Vagina (tissue), 2 donors: ENCODE results near the gene MAB21L2.

Source experiments
- CTCF ChIP-seq, 3 experiments: fragments of 450-650 bp in 2 of 3; fragments of 200-600 bp in 1 of 3; sonication (generic) in 1 of 3; IDR thresholded peaks; one replicate each; pipeline ENCODE4 v1.5.1; 2017 to 2019; ENCODE audit warnings: antibody characterized with exemption in 3 of 3, mild to moderate bottlenecking in 2 of 3, moderate library complexity in 2 of 3
- POLR2A ChIP-seq, 2 donors: fragments of 450-650 bp; IDR thresholded peaks; one replicate each; pipeline ENCODE4 v1.6.1; 2017; ENCODE audit warnings: antibody characterized with exemption in 2 of 2, mild to moderate bottlenecking in 2 of 2, moderate library complexity in 2 of 2

DNA sequence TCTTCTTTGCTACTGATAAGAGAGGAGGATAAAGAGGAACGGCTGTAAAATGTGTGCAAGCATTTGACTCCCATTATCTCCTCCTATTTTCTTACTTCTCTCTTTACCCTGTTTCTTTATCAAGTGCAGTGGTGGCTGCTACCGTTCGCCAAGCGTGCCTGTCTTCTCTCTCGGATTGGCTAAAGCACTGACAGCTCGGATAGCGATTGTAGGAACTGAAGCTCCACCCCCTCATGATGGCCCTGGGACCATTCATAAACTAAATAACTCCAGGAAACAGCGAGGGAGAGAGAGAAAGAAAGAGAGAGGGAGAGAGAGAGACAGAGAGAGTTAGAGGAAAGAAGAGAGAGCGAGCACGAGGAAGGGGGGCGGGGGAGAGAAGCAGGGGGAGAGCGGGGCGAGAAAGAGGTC, 305 bp upstream of the MAB21L2 start:
- no peak for TF ChIP-seq CTCF (IDR thresholded peaks at IDR 0.05)
- TF ChIP-seq POLR2A (IDR thresholded peaks at IDR 0.05), result no peak
